GM19395 (cell line): Measurements from ENCODE around the gene JPH3.

ENCODE experiments used
- ATAC-seq: cut with Tn5 transposase; IDR thresholded peaks from one replicate; pipeline ENCODE4 v1.9.1; 2021; ENCODE audit warnings: mild to moderate bottlenecking, moderate library complexity; ENCODE audit not compliant: unreplicated experiment

Gene JPH3

DNA sequence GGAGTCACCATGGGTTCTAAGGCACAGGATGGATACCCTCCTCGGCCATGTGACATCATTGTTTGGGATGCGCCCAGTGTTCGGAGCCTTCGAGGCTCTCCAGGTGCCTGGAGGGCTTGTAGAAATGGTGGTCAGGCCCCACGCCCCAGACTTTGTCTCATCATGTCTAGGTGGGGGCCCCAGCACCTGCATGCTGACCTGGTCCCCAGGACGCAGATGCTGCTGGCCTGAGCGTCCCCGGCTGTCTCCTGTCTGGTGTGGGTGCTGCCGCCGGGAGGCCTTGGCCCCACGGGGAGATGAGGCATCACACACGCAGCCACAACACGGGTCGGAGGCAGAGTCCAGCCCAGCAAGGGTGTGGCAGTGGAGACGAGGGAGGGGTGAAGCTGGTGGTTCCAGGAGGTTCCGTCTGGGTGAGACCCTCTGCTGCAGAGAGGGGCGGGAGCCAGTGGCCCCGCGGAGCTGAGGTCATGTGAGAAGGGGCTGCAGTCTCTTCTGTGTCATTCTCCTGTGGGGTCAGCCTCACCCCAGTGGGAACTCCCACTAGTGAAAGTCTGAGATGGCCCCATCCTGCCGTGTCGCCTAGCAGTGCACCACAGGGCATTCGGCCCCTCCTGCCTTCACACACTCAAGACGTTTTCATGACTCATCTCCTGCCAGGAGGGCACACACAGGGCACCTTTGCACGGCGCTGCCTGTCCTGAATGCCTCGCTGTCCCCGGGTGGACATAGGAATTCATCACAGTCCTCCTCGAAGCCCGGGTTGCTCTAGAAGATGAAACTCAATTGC lies 46.6 kb downstream of the JPH3 start:
- ATAC-seq, result no peak

DNA sequence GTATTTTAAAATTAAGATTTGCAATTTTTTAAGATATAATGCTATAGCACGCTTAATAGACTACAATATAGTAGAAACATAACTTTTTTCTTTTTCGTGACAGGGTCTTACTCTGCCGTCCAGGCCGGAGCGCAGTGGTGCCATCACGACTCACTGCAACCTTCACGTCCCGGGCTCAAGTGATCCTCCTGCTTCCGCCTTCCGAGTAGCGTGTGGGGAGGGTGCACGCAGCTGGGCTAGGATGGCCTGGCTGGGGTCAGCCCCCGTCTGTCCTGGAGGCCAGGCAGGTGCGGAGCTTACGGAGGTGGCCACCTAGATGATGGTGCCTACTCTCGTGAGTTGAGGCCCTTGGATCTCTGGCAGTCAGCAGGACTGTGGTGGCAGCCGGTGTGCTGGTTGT lies 50.1 kb downstream of the JPH3 start:
- ATAC-seq, result no peak

GRCh38 chr16:87652799-87653198 lies 50.5 kb downstream of the JPH3 start:
- ATAC-seq, result no peak

- no peak for ATAC-seq
These were observed 50.9 kb downstream of the JPH3 start for GRCh38 chr16:87653234-87653633.

DNA sequence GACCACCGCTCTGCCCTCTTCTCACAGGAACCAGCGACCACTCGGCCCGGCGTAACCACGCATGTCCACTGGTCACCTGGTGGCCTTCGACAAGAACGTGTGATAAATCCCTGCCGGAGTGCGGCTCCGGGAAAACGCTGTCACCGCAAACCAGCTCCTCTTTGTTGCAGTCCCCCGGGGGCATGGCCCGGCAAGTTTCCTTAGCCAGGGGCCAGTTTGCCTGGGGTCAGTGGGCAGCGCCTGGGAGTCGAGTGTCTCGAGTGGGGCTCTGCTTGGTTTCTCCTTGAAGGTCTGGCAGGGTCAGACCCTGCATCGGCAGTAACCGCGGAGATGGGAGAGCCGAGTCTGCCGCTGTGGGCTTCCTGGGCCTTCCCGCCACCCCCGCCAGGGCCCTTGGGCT lies 52.5 kb downstream of the JPH3 start:
- ATAC-seq, result no peak

- ATAC-seq, result no peak
These were observed 54.0 kb downstream of the JPH3 start for GRCh38 chr16:87656328-87656727.

DNA sequence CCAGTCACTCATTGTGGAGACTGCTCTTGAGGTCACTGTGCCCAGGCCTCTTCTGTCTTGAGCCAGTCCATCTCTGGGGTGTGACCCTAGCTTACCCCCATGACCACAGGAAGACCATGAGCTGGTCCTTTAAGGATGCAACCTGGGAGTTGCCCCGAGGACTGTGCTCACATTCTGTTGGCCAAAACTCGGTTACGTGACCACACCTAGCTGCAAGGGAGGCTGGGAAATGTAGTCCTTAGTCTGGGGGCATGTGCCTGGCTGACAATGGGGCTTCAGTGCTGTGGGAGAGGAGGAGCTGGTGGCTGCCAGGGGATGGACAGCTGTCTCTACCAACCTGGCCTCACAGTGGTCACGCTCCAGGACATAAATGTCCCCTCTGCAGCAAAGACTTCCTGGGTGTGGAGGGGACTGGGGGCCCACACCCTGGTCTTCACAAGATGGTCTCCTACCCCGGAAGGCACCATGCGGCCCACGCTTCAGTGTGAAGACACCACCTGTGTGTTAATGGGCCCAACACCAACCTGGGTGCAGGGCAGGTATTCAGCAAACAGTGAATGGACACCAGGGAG lies 55.4 kb downstream of the JPH3 start:
- ATAC-seq, result no peak

- ATAC-seq, result no peak
These were observed 56.4 kb downstream of the JPH3 start for GRCh38 chr16:87658564-87659225.

- ATAC-seq, result no peak
These were observed 59.3 kb downstream of the JPH3 start for GRCh38 chr16:87661561-87661960.

DNA sequence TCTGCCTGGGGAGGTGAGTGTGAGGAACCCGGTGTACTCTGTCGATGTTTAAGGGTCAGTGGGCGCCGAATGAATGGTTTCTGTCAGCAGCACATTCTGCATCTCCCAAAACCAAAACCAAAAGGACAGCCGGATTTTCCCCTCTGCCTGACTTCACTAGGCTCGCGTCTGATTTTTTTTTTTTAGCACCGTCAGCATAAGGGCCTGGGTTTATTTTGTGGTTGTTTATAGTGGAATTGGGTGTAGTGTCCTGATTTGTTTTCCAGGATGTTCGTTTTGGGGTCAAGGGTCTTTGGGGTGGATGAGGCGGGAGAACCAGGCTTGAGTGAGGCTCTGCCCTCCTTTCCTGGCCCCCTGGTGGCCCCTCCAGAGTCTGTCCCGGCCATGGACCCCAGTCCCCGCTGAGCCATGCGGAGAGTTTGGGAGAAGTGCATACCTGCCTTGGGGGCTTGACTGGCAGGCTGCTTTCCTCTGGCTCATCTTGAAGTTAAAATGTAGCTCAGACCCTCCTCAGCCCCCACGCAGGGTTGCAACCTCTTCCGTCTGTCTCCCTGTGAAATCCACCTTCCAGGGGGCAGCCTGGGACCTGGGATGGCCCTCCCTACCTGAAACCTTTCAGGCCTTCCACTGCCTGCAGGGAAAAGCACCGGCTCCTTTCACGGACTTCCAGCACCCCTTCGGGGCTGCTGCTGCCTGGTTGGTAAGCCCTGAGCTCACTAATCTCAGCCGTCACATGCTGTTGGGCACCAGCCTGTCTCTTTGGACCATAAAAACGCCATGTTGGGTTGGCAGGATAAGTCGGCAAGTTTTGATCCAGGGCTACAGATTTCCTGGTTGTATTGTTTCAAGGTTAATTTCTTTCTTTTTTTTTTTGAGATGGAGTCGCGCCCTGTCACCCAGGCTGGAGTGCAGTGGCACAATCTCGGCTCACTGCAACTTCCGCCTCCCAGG lies 60.2 kb downstream of the JPH3 start:
- ATAC-seq, result no peak

DNA sequence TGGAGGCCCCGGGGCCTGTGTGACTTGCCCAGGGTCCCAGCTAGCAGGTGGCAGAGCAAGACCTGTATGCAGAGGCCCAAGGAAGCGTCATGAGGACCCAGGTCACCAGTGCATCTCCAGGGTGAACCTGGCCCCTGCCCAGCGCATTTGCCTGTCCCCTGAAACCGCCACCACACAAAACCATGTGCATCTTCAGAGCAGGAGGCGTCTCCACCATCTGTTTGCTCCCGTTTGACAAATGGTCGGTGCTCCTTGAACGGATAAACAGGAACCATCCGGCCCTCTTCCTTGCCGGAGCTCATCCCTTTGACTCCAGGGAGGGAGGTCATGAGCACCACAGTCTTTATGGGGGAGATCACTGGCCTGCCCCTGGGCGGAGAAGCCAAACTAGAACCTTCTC lies 62.5 kb downstream of the JPH3 start:
- ATAC-seq, result no peak

DNA sequence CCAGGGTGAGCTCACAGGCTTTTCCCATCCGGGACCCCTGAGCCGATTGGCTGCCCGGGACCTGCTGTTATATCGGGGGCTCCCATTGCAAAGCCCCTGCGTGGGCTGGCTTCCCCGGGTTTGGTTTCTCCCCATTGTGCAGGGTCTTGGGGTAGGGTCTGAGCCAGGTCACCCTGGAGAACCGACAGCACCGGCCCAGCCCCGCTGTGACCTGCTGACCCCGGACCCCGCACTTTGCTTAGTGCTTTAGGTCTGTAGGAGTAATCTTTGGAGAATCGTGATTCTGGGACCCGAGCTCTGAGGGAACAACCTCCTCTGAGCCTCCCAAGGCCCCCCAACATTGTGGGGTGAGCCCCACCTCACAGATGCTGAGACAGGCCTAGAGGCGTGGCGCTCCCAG lies 62.9 kb downstream of the JPH3 start:
- ATAC-seq, result no peak

DNA sequence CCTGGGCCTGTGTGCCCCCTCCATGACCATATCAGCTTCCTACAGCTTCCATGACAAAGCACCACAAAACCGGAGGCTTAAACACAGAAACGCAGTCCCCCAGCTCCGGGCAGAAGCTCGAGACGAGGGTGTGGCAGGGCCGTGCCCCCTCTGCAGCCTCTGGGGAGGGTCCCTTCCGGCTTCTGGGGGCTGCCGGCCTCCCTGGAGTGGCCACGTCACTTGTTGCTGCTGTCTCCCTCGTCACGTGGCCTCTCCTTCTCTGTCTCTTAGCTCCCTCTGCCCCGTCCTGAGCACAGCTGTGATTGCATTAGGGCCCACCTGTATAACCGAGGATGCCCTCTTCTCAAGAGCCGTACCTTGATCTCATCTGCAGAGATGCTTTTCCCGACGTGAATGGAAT lies 64.6 kb downstream of the JPH3 start:
- ATAC-seq, result no peak

DNA sequence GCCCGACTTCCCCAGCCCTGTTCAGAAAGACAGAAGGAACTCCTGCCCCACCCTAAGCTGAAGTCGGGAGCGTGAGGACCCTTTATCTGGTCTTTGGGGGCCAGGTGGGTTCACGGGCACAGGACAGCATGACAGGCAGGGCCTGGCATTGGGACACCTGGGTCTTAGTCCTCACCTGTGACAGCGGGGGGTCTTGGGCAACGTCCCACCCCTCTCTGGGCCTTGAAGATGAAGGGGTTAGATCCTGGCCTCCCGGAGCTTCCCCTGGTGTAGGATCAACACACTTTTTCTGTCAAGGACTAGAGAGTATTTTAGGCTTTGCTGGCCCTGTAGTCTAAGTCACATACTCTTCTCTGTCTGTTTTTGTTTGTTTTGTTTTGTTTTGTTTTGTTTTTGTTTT lies 65.1 kb downstream of the JPH3 start:
- no peak for ATAC-seq

DNA sequence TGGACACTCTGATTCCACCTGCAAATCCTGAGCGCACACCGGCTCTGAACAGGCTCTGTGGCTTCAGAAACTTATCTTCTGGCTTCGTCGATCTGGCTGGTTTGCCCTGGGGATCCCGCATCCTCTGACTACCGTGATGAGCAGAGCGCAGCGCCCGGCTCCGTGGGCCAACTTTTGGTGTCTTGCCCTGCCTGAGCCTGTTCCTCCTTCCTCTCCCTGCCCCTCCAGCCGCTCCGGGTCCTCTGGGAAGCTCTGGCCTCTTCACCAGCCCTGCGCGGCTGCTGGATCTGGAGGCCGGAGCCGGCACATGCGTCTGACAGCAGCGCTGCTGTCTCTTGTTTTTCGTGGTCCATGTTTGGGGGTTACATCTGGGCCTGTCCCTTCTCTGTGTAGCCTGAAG lies 65.6 kb downstream of the JPH3 start:
- no peak for ATAC-seq

GRCh38 chr16:87669672-87670071 lies 67.4 kb downstream of the JPH3 start:
- no peak for ATAC-seq

DNA sequence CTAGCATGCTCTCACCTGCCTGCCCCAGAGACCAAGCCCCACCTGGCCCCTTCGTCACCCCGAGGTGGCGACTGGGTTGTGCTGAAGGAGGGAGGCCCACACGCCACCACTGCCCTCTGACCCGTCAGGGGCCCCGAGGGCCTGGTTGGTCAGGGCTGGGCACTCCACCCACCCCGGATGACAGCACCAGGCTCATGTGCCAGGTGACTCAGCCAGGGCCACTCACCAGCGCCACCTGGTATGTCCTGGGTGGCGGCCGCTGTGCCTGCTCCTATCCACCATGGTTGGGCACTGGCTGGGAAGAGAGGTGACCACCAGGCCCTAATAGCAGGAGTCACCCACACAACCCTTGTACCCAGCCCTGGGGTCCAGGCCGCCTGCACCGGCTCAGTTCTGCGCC lies 68.9 kb downstream of the JPH3 start:
- ATAC-seq, result no peak

DNA sequence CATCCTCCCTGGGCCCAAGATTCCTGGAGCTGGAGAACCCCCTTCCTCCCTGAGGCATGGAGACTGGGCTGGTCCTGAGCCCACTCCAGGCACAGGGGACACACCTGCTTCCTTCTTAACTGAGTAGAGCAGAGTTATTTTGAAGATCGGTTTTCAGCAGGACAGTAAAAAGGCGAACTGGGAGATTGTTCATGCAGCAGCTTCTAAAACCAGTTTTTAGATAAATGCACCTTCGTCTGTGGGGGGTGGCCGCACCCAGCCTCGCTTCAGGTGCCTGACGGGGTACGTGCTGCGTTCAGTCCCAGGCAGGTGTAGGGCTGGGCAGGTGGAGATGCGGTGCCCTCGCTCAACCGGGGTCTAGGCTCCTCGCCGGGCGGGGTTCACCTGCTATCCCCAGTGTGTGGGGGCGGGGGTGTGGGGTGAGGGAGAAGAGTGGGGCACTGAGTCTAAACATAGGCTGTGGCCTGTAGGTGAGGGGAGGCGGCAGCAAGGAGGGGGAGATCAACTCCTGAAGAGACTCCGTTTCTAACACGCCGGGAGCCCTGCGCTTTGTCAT lies 69.5 kb downstream of the JPH3 start:
- ATAC-seq, result no peak

DNA sequence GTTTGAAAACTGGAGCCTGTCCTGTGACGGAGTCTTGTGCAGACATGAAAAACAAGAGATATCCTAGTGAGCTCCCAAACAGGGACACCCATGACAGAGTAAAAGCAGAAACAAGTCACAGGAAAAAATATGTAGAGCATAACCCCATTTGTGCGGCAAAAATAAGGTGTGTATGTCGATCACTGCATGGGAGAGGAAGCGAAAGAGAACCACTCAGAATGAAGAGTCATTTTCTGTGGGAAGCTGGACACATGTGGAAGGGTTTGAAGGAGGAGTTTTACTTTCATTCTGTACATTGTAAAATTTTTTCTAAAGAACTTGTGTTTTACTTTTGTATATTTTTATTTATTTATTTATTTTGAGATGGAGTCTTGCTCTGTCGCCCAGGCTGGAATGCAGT lies 72.1 kb downstream of the JPH3 start:
- ATAC-seq, result no peak

- no peak for ATAC-seq
These were observed 72.9 kb downstream of the JPH3 start for GRCh38 chr16:87675111-87675719.
